ENCODE measurements around the gene PPP1R7.

The PPP1R7 gene

DNA sequence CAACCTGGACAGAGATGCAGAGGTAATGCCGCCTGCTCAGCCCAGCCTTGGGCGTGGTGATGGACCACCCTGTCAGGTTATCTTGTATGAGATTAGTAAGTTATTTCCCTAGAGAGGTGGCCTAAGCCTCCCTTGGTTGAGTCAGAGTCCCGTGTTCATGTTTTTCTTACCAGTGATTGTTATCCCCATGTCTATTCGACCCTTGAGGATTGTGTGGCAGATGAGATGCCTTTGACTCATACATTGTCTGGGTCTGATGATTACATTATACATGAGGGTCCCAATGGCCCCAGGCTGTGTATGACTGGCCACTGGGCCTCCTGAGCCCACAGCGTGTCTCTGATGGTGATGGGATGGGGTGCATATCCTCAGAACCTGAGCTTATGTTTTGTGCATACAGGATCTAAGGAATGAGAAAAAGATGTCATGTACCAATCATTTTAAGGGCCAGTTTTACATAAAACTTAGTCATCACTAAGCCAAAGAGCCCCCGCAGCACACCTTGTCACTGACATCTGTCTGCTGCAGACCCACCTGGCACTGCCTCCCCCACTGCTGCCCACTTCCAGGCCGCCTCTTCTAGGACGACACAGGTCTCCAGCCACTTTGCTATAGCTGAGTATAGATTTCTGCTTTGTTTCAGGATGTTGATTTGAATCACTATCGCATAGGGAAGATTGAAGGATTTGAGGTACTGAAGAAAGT, 7.7 kb downstream of the PPP1R7 start:
- Mint-ChIP-seq H3K27ac (no peak overlapping the region), H3K9me3 (no peaks in the 10 kb centered on the region), H3K4me3 (no peak overlapping the region), H3K4me1 (ENCODE audit: low read depth) (peaks cover 26% of the 10 kb centered on the region), H3K27me3 (no peaks in the 10 kb centered on the region), H3K36me3 (ENCODE audit: low read depth) (peaks cover 82% of the 10 kb centered on the region)
- no peak for DNase-seq

DNA sequence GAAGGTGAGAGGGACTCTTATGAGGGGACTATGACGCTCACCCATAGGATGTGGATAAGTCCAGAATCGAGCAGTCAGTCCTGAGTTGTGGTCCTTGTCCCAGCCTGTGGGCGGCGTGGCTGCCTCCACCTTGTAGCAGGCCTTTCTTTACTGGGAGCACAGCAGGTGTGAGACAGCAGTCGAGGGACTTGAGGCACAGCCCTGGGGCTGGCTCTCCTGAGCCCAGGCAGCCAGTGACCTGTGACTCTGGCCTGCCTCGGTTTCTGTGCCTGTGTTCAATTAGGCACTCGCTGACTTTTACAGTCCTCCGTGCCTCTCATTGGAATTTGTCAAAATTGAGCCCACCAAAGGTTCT, 8.3 kb downstream of the PPP1R7 start:
- H3K4me1 Mint-ChIP-seq (ENCODE audit: low read depth): peaks cover 21% of the 10 kb centered on the region
- H3K36me3 Mint-ChIP-seq (ENCODE audit: low read depth): peaks cover 82% of the 10 kb centered on the region
- no peak for DNase-seq
- H3K4me3 Mint-ChIP-seq: no peak overlapping the region
- no peaks in the 10 kb centered on the region for H3K27me3 Mint-ChIP-seq
- H3K9me3 Mint-ChIP-seq: no peaks in the 10 kb centered on the region
- peak overlapping the region; percentile 64 for H3K27ac Mint-ChIP-seq

- DNase-seq: no peak
- no peaks in the 10 kb centered on the region for H3K9me3 Mint-ChIP-seq
- H3K4me1 Mint-ChIP-seq (ENCODE audit: low read depth): peaks cover 18% of the 10 kb centered on the region
- peaks cover 85% of the 10 kb centered on the region for H3K36me3 Mint-ChIP-seq (ENCODE audit: low read depth)
- H3K27me3 Mint-ChIP-seq: no peaks in the 10 kb centered on the region
- peak overlapping the region; percentile 64 for H3K27ac Mint-ChIP-seq
- no peak overlapping the region for H3K4me3 Mint-ChIP-seq
These were observed 8.8 kb downstream of the PPP1R7 start for GRCh38 chr2:241159116-241159515.

GRCh38 chr2:241160318-241160717, 10.1 kb downstream of the PPP1R7 start:
- no peaks in the 10 kb centered on the region for H3K27me3 Mint-ChIP-seq
- H3K9me3 Mint-ChIP-seq: no peaks in the 10 kb centered on the region
- no peak for DNase-seq
- H3K27ac Mint-ChIP-seq: no peak overlapping the region
- peaks cover 83% of the 10 kb centered on the region for H3K36me3 Mint-ChIP-seq (ENCODE audit: low read depth)
- no peak overlapping the region for H3K4me3 Mint-ChIP-seq
- peaks cover 9% of the 10 kb centered on the region for H3K4me1 Mint-ChIP-seq (ENCODE audit: low read depth)

DNA sequence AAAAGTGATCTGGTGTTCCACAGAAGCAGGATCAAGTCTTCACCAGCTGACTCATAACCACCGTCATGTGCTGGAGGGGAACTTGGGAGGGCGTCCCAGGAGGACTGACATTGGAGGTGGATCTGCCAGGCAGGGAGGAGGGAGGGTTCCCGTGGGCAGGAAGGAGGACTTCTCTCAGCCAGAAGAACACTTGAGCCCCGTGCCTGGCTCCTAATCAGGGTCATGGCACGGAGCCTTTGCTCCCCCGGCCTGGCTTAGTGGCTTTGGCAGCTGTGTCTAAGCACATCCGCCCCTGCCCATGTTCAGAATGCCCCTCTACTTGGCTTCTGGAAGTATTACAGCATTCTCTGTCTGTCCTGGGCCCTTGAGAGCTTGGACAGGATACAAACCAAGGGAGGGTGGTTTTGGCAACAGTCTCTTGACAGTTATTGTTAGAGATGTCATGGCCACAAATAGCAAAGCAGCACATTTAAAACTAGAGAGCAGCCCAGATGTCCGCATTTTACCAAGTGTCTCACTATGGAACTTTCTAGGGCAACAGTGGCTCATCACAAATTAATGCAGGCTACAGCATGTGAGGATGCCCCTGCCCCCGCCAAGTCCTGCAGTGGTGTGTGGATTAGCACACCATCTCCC, 11.5 kb downstream of the PPP1R7 start:
- H3K27ac Mint-ChIP-seq: peak overlapping the region; percentile 6
- no peak overlapping the region for H3K4me3 Mint-ChIP-seq
- DNase-seq: no peak
- no peaks in the 10 kb centered on the region for H3K9me3 Mint-ChIP-seq
- H3K27me3 Mint-ChIP-seq: no peaks in the 10 kb centered on the region
- H3K36me3 Mint-ChIP-seq (ENCODE audit: low read depth): peaks cover 85% of the 10 kb centered on the region
- peaks cover under 1% of the 10 kb centered on the region for H3K4me1 Mint-ChIP-seq (ENCODE audit: low read depth)

DNA sequence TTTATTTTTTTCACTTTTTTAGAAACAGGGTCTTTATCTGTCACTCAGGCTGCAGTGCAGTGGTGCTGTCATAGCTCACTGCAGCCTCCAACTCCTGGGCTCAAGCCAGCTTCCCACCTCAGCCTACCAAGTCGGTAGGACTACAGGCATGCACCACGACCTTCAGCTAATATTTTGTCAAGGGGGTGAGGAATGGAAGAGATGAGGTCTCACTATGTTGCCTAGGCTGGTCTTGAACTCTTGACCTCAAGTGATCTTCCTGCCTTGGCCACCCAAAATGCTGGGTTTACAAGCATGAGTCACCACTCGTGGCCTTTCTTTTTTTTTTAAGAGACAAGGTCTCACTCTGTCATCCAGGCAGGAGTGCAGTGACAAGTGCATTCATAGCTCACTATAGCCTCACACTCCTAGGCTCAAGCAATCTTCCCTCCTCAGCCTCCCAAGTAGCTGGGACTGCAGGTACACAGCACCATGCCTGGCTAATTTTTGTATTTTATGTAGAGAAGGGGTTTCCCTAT, 13.4 kb downstream of the PPP1R7 start:
- Mint-ChIP-seq H3K9me3 (no peaks in the 10 kb centered on the region), H3K4me1 (ENCODE audit: low read depth) (no peaks in the 10 kb centered on the region), H3K27me3 (no peaks in the 10 kb centered on the region), H3K4me3 (no peak overlapping the region), H3K36me3 (ENCODE audit: low read depth) (peaks cover 85% of the 10 kb centered on the region), H3K27ac (no peak overlapping the region)
- DNase-seq: no peak

DNA sequence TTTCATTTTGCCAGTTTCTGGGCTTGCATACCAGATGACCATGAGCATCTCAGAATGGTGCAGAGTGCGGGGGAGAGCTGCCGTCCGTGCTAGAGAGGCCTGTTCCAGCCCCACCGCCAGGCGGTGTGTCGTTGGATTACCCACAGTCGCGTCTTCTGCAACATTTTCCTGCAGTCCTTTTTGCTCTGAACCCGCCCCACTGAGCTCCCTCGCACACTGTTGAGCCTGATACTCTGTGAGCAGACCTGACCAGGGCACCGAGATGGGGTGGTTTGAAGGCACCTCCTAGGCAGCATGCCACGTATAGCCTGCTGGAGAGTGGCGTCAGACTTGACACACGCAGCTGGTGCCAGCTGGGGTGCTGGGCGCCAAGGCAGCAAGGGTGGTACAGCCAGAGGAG, 18.1 kb downstream of the PPP1R7 start:
- Mint-ChIP-seq H3K4me1 (ENCODE audit: low read depth) (no peaks in the 10 kb centered on the region), H3K4me3 (no peak overlapping the region), H3K9me3 (peaks cover 15% of the 10 kb centered on the region), H3K36me3 (ENCODE audit: low read depth) (peaks cover 90% of the 10 kb centered on the region), H3K27ac (no peak overlapping the region), H3K27me3 (no peaks in the 10 kb centered on the region)
- no peak for DNase-seq

DNA sequence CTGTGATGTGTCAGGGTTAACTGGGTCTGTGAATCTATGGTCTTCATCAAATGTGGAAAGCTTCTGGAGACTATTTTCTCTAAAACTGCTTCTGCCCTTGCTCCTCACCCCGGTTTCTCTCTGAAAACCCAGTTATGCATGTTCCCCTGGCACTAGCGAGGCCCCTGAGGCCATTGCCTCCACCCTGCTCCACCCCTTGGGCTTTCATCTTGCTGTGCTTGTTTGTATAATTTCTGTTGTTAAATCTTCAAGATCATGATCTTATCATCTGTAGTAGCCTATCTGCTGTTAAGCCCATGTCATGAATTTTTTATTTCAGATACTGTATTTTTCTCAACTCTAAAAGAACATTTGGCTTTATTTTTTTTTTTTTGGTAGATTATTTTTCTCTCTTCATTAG, 23.3 kb downstream of the PPP1R7 start:
- peaks cover 87% of the 10 kb centered on the region for H3K36me3 Mint-ChIP-seq (ENCODE audit: low read depth)

GRCh38 chr2:241177526-241178334, 27.5 kb downstream of the PPP1R7 start:
- Mint-ChIP-seq H3K9me3 (no peaks in the 10 kb centered on the region), H3K4me1 (ENCODE audit: low read depth) (peaks cover 18% of the 10 kb centered on the region), H3K27ac (no peak overlapping the region), H3K4me3 (no peak overlapping the region), H3K27me3 (no peaks in the 10 kb centered on the region), H3K36me3 (ENCODE audit: low read depth) (peaks cover 81% of the 10 kb centered on the region)
- no peak for DNase-seq

More for the DNA sequence above, 23.3 kb downstream of the PPP1R7 start:
- Mint-ChIP-seq H3K4me3 (no peak overlapping the region), H3K4me1 (ENCODE audit: low read depth) (no peaks in the 10 kb centered on the region), H3K27ac (no peak overlapping the region), H3K9me3 (peaks cover 15% of the 10 kb centered on the region), H3K27me3 (no peaks in the 10 kb centered on the region)
- DNase-seq: no peak

DNA sequence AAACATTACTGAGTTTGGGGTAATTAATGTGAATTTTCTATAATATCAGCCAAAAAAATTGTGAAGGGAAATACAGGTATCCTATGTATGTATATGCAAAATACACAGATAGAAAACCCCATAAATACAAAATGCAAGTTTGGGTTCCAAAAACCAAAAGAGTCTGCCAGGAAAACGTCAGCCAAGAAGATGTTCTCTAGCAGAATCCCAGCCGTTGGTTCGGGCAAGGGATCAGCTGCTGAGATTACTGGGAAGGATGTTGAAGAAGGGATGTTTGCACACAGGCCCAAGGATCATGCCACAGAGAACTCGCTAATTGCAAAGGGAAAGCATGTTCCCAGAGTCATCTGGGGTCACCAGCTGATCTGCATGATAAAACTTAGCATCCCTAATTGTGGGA, 28.7 kb downstream of the PPP1R7 start:
- Mint-ChIP-seq H3K9me3 (no peaks in the 10 kb centered on the region), H3K27me3 (no peaks in the 10 kb centered on the region), H3K36me3 (ENCODE audit: low read depth) (peaks cover 81% of the 10 kb centered on the region), H3K4me1 (ENCODE audit: low read depth) (peaks cover 18% of the 10 kb centered on the region), H3K27ac (no peak overlapping the region), H3K4me3 (no peak overlapping the region)
- DNase-seq: no peak

DNA sequence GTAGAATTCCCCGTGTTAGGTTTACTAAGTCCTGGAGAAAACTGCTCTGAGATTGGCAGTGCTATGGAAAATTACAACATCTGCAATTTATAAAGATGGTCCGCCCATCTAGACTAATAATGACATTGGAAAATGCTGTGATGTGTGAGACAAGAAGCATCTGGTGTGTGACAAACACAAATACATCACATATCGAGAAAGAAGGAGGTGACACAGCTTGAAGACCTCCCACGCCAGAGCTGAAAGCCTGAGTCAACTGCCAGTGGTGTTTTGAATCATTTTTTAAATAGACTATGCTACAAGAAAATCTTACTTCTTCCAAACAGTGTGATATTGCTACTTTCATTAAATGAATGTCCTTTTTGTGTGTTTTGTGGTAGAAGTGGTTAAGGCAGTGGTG, 29.6 kb downstream of the PPP1R7 start:
- Mint-ChIP-seq H3K36me3 (ENCODE audit: low read depth) (peaks cover 74% of the 10 kb centered on the region), H3K9me3 (no peaks in the 10 kb centered on the region), H3K27me3 (no peaks in the 10 kb centered on the region), H3K4me1 (ENCODE audit: low read depth) (peaks cover 18% of the 10 kb centered on the region), H3K4me3 (no peak overlapping the region), H3K27ac (peak overlapping the region; percentile 39)
- DNase-seq: no peak

- no peak overlapping the region for H3K27ac Mint-ChIP-seq
- H3K4me3 Mint-ChIP-seq: no peak overlapping the region
- no peaks in the 10 kb centered on the region for H3K27me3 Mint-ChIP-seq
- H3K36me3 Mint-ChIP-seq (ENCODE audit: low read depth): peaks cover 69% of the 10 kb centered on the region
- no peaks in the 10 kb centered on the region for H3K9me3 Mint-ChIP-seq
- peaks cover 18% of the 10 kb centered on the region for H3K4me1 Mint-ChIP-seq (ENCODE audit: low read depth)
- no peak for DNase-seq
These were observed 30.2 kb downstream of the PPP1R7 start for GRCh38 chr2:241180495-241180894.

GRCh38 chr2:241182126-241182525, 31.9 kb downstream of the PPP1R7 start:
- peaks cover 18% of the 10 kb centered on the region for H3K4me1 Mint-ChIP-seq (ENCODE audit: low read depth)
- no peak for DNase-seq
- no peak overlapping the region for H3K27ac Mint-ChIP-seq
- no peaks in the 10 kb centered on the region for H3K9me3 Mint-ChIP-seq
- H3K27me3 Mint-ChIP-seq: no peaks in the 10 kb centered on the region
- H3K36me3 Mint-ChIP-seq (ENCODE audit: low read depth): peaks cover 56% of the 10 kb centered on the region
- no peak overlapping the region for H3K4me3 Mint-ChIP-seq

GRCh38 chr2:241182531-241183133, 32.4 kb downstream of the PPP1R7 start:
- DNase-seq: no peak
- H3K27ac Mint-ChIP-seq: no peak overlapping the region
- no peaks in the 10 kb centered on the region for H3K27me3 Mint-ChIP-seq
- no peak overlapping the region for H3K4me3 Mint-ChIP-seq
- H3K36me3 Mint-ChIP-seq (ENCODE audit: low read depth): peaks cover 51% of the 10 kb centered on the region
- H3K4me1 Mint-ChIP-seq (ENCODE audit: low read depth): peaks cover 18% of the 10 kb centered on the region
- H3K9me3 Mint-ChIP-seq: no peaks in the 10 kb centered on the region
